Gastrocnemius medialis (tissue), 4 donors: ENCODE measurements around the gene SYT5. TPM values are rescaled to one million over a fixed set of nuclear protein-coding genes. Genes with fewer than 3 reads are reported as not detected.
A peak's percentile ranks its signal among the peaks of the same experiment; 100 is the strongest.
"Not testable (repeated sequence)": the region's sequence is repeated elsewhere in the genome, so short reads cannot be mapped to it uniquely, and the experiment has no call there.

Experiments used
- ATAC-seq, 2 donors: fragments of 150-250 bp; one replicate each; pipeline ENCODE4 v1.9.1; 2016
- DNase-seq, 2 donors: peaks; one replicate each; pipeline ENCODE4 v3.0.0-alpha.2; 2019
- H3K27ac ChIP-seq, 4 donors: fragments of 200-600 bp; sonication (generic); 1 replicate in 1 of 4; 2 replicates in 3 of 4; pipeline ENCODE4 v1.5.1; 2016 to 2018; ENCODE audit warnings: mild to moderate bottlenecking in 2 of 4, moderate library complexity in 1 of 4
- H3K27me3 ChIP-seq, 3 donors: fragments of 200-600 bp; sonication (generic) in 2 of 3; 1 replicate in 1 of 3; 2 replicates in 2 of 3; pipeline versions ENCODE4 v1.5.1 to v1.6.0; 2016 to 2019; ENCODE audit warnings: mild to moderate bottlenecking in 1 of 3, moderate library complexity in 1 of 3
- H3K36me3 ChIP-seq, 2 donors: fragments of 200-600 bp; sonication (generic) in 1 of 2; one replicate each; pipeline ENCODE4 v1.5.1; 2017 to 2018
- H3K4me1 ChIP-seq, 2 donors: fragments of 200-600 bp; sonication (generic) in 1 of 2; one replicate each; pipeline ENCODE4 v1.5.1; 2016 to 2017; ENCODE audit warnings: mild to moderate bottlenecking in 2 of 2
- H3K4me3 ChIP-seq, 4 donors: fragments of 200-600 bp; sonication (generic) in 3 of 4; 1 replicate in 1 of 4; 2 replicates in 3 of 4; pipeline ENCODE4 v1.5.1; 2016 to 2019; ENCODE audit warnings: mild to moderate bottlenecking in 2 of 4
- H3K9me3 ChIP-seq, 3 donors: fragments of 200-600 bp; sonication (generic) in 2 of 3; 1 replicate in 1 of 3; 2 replicates in 2 of 3; pipeline ENCODE4 v1.5.1; 2016 to 2019
- POLR2A ChIP-seq, 2 donors: fragments of 450-650 bp; IDR thresholded peaks; one replicate each; pipeline ENCODE4 v1.6.1; 2017; ENCODE audit warnings: antibody characterized with exemption in 2 of 2, mild to moderate bottlenecking in 2 of 2, moderate library complexity in 2 of 2
- in situ Hi-C, 4 donors: fragments of 200-750 bp; cut with MboI; loops; one replicate each; pipeline versions ENCODE4 v1.15.0 to v1.8.0; 2017; ENCODE audit warnings: low sequenced_read_pairs in 4 of 4
- intact Hi-C: fragments of 100-400 bp; cut with DNase I; formaldehyde crosslinking; loops from one replicate; pipeline ENCODE4 v1.15.1; 2023; ENCODE audit warnings: low total_unique reads
- total RNA-seq, 4 donors: library from RNA; depleted of rRNA; stranded (reverse); fragments of >200 nt; gene quantifications; one replicate each; pipeline versions ENCODE4 v1.1.0 to v1.2.3, GENCODE V29; 2016
- TF ChIP-seq, protein P1 (sequence below), 5 experiments: fragments of 450-650 bp in 3 of 5; fragments of 200-600 bp in 2 of 5; sonication (generic) in 2 of 5; IDR thresholded peaks in 4 of 5; conservative IDR thresholded peaks in 1 of 5; 1 replicate in 4 of 5; 2 replicates in 1 of 5; pipeline ENCODE4 v1.5.1; 2016 to 2019; ENCODE audit warnings: antibody characterized with exemption in 5 of 5, mild to moderate bottlenecking in 3 of 5, moderate library complexity in 3 of 5

The SYT5 gene
- total RNA-seq, 4 donors from 2014 or later = not detected

DNA sequence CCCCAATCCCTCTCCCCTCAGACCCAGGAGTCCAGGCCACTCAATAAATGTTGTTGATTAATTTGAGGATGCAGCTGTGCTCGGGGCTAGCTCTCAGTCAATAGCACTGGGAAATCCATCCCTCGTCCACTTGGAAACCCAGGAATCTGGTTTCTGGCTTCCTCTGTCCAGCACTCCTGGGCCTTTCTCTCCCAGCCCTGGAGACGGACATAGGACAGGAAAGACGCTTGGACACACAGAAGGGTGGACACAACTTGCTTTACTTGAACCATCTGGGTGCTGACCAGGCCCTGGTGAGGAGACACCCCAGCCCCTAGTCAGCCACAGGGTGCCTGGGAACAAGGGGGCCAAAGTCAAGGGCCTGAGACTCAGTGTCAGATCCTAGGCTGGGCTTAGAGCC is 21.7 kb downstream of the SYT5 start:
- in situ Hi-C loops (no loop called here), intact Hi-C loops (no loop called here)
- TF ChIP-seq, protein P1, sequence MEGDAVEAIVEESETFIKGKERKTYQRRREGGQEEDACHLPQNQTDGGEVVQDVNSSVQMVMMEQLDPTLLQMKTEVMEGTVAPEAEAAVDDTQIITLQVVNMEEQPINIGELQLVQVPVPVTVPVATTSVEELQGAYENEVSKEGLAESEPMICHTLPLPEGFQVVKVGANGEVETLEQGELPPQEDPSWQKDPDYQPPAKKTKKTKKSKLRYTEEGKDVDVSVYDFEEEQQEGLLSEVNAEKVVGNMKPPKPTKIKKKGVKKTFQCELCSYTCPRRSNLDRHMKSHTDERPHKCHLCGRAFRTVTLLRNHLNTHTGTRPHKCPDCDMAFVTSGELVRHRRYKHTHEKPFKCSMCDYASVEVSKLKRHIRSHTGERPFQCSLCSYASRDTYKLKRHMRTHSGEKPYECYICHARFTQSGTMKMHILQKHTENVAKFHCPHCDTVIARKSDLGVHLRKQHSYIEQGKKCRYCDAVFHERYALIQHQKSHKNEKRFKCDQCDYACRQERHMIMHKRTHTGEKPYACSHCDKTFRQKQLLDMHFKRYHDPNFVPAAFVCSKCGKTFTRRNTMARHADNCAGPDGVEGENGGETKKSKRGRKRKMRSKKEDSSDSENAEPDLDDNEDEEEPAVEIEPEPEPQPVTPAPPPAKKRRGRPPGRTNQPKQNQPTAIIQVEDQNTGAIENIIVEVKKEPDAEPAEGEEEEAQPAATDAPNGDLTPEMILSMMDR (IDR thresholded peaks at IDR 0.05 in 4 of 5, conservative IDR thresholded peaks at IDR 0.05 in 1 of 5) = no peak
- no peak for TF ChIP-seq POLR2A (IDR thresholded peaks at IDR 0.05)
- peaks cover 0 to 18% of the 10 kb centered on the region in 2 donors for H3K4me1 ChIP-seq
- DNase-seq (no peak), ATAC-seq (no peak)
- peaks cover 27 to 29% (median 29%) of the 10 kb centered on the region in 3 donors for H3K27me3 ChIP-seq
- H3K4me3 ChIP-seq = no peak overlapping the region
- H3K27ac ChIP-seq = peak overlapping the region; percentile 32 to 73 (median 45)
- no peaks in the 10 kb centered on the region for H3K9me3 ChIP-seq
- no peaks in the 10 kb centered on the region for H3K36me3 ChIP-seq

DNA sequence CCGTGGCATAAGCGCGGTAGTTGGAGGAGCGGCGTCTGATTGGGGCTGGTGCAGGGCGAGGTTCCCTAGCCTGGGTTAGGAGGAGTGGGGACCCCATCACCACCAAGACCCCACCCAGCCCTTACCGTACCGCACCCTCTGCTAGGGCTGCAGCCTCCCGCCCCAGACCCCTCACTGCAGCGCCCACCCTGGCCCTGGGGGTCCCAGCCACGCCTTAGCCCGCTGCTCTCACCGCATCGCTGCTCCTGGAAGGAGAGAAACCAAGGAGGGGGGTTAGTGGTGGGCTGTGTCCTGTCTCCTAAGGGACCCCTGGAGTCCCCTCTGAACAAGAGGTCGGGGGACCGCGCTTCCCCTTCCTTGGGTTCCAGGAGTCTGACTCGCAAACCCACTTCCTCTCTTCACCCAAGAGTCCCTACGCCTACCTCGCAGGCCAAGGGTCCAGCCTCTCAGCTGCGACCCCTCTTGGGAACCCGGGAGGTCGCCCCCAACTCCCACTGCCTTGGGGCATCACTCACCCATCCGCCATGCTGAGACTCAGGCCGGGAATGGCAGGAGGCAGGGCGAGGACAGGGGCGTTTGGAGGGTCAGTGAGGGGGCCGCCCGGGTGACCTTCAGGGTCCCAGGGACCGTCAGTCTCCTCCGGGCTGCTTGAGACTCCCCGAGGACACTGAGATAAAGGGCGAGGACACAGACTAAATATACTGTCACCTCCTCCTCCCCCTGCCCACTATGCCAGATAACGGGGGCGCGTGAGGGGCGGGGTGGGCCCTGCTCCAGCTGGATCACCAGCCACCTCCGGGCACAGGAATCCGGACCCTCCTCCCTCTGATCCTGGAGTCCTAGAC is 22.8 kb downstream of the SYT5 start, which contains the start of gene TNNI3:
TNNI3 (minus strand) TSS at position 669 of the 845 bp plus-strand sequence; CDS start at position 526, 143 bp downstream.
- DNase-seq (peak in 1 of 2 donors; percentile 9), ATAC-seq (no peak)
- no peaks in the 10 kb centered on the region for H3K36me3 ChIP-seq
- no peaks in the 10 kb centered on the region for H3K9me3 ChIP-seq
- H3K4me1 ChIP-seq = peaks cover 0 to 18% of the 10 kb centered on the region in 2 donors
- intact Hi-C loops = no loop called here
- peak within 1 kb of the TSS in 2 of 4 donors; percentile 21 to 31 for H3K4me3 ChIP-seq
- TF ChIP-seq, protein P1 (IDR thresholded peaks at IDR 0.05 in 4 of 5, conservative IDR thresholded peaks at IDR 0.05 in 1 of 5) = no peak
- no peak for TF ChIP-seq POLR2A (IDR thresholded peaks at IDR 0.05)
- peaks cover 25 to 29% (median 25%) of the 10 kb centered on the region in 3 donors for H3K27me3 ChIP-seq
- in situ Hi-C loops = no loop called here
- H3K27ac ChIP-seq = peak within 1 kb of the TSS; percentile 32 to 73 (median 45)

DNA sequence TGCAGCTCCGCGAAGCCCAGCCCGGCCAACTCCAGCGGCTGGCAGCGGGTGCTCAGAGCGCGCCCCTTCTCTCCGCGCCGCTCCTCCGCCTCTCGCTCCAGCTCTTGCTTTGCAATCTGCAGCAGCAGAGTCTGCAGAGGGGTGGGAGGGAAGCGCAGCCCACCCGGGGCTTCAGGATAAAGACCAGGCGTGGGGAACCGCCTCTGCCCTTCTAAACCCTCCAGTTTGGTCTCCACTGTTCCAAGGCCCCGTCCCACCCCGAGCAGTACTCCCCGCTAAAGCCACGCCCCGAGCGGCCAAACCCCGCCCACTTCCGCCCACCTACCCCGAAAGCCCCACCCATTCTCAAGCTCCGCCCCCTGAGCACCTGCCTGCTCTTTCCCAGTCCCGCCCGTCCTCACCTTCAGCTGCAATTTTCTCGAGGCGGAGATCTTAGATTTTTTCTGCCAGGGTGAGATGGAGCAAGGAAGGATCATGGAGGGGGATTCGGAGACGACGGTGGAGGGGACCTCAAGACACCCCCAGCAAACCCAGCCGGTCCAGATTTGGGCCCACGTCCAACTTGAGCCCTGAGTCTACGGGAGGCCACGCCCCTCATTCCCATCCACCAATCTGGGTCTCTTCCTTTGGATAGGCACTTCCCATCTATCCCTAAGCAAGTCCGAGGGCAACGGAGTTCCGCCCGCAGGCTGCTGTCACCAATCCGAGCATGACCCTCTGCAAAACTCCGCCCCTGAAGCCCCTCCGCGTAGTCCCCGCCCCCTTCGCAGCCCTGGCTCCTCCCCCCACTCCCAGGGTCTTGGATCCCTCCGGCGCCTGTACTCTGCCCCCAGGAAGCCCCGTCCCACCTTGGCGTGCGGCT is 23.7 kb downstream of the SYT5 start:
- no peak for TF ChIP-seq POLR2A (IDR thresholded peaks at IDR 0.05)
- TF ChIP-seq, protein P1 (IDR thresholded peaks at IDR 0.05 in 4 of 5, conservative IDR thresholded peaks at IDR 0.05 in 1 of 5) = no peak
- H3K27me3 ChIP-seq = peaks cover 16 to 20% (median 17%) of the 10 kb centered on the region in 3 donors
- in situ Hi-C loops = no loop called here

DNA sequence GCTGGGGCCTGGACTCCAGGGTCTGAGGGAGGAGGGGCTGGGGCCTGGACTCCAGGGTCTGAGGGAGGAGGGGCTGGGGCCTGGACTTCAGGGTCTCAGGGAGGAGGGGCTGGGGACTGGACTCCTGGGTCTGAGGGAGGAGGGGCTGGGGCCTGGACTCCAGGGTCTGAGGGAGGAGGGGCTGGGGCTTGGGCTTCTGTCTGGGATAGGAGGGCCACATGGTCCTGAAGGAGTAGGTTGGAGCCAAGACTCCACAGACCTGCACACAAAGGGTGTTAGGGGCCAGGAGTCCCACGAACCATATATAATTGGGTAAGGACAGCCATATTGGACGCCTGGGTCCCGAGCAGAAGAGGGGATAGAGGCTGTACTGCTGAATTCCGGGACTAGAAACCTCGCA is 24.3 kb downstream of the SYT5 start:
- ATAC-seq, intact Hi-C loops, in situ Hi-C loops, H3K27ac ChIP-seq, DNase-seq, H3K36me3 ChIP-seq, H3K9me3 ChIP-seq: not testable (repeated sequence)
- H3K27me3 ChIP-seq = peaks cover 10 to 14% (median 10%) of the 10 kb centered on the region in 3 donors
- peak overlapping the region in 3 of 4 donors; percentile 21 to 32 (median 31) for H3K4me3 ChIP-seq
- H3K4me1 ChIP-seq = peaks cover 0 to 19% of the 10 kb centered on the region in 2 donors

More for the DNA sequence above, 23.7 kb downstream of the SYT5 start:
- ATAC-seq = peak in 1 of 2 donors; percentile 36
- intact Hi-C loops = no loop called here
- peaks cover 0 to 18% of the 10 kb centered on the region in 2 donors for H3K4me1 ChIP-seq
- H3K36me3 ChIP-seq = no peaks in the 10 kb centered on the region
- H3K9me3 ChIP-seq = no peaks in the 10 kb centered on the region
- peak in 1 of 2 donors; percentile 65 for DNase-seq
- H3K4me3 ChIP-seq = peak overlapping the region; percentile 4 to 32 (median 26)
- H3K27ac ChIP-seq = no peak overlapping the region
